GM19455 (cell line): Measurements from ENCODE around the gene ABCA3.
"Not testable (repeated sequence)": the region's sequence is repeated elsewhere in the genome, so short reads cannot be mapped to it uniquely, and the experiment has no call there.

Source experiments
- ATAC-seq: cut with Tn5 transposase; IDR thresholded peaks from one replicate; pipeline ENCODE4 v1.9.1; 2021; ENCODE audit not compliant: unreplicated experiment

The ABCA3 gene

DNA sequence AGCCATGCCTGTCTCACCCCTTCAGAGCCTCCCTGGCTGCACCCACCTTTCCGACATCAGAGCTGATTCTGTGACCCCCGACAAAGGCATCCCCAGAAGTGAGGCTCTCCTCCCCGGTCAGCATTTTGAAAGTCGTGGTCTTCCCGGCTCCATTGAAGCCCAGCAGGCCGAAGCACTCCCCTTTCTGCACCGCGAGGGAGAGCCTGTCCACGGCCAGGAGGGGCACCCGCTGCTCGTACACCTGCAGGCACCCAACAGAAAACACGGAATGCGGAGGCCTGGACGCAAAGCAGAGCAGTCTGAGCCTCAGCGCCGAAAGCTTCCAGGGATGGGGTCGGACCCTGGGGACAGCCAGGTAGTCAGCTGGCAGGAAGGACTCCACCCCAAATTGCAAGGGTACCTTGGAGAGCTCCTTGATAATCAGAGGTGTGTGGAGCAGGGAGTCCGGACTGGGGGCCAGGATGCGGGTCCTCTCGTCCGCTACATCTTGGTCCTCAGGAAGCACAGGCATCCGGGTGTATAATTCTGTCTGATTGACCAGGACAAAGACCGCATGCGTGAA, 59.5 kb downstream of the ABCA3 start:
- ATAC-seq: no peak

DNA sequence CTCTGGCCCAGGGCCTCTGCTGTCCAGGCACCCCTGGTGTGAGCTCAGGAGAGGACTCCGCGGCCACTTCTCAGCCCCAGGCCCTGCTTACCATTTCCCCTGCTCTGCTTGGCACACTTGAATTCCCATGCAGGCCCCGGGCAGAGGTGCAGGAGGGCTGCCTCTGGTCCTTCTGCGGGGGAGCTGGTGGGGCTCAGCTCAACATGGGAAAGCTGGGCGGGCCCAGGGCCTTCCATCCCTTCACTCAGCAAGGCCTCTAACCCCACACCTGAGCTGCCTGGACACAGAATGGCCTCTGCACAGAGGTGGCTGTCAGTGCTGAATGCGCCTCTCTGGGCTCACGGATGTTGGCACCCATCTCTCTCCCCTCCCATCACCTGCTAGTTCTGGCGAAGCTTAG, 60.1 kb downstream of the ABCA3 start:
- ATAC-seq: no peak

DNA sequence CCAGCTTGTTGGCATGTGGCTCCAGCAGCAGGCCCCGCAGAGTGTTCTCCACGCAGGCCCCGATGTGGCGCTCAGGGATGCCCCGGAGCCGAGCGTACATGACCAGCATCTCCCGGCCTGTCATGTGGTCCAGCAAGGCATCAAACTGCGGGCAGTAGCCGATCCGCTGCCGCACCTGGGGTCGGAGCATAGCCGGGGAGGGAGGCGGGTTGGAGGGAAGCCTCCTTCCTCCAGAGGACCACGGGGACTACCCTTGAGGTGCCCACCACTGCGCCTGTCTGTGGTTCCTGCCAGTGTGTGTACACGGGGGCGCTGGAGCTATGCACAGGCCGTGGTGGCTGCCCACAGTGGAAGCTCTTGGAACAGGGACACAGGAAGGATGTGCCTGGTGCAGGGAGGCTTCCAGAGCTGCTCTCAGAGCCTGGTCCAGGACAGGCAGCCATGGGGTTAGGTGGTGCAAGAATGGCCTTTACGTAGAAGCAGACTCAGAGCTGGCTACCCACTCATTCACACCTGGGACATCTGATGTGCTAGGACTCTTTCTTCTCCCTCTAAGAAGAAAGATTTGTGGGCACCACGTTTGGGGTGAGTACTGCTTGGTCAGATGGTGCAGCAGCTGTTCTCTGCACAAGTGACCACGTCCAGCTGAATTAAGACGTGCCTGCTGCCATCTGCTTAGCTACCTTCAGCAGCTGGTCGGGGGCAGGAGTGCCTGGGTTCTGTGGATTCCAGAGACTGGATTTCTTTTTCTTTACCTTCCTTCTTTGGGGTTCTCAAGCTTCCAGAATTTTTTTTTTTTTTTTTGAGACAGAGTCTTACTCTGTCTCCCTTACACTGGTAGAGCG, 61.4 kb downstream of the ABCA3 start:
- ATAC-seq: no peak

DNA sequence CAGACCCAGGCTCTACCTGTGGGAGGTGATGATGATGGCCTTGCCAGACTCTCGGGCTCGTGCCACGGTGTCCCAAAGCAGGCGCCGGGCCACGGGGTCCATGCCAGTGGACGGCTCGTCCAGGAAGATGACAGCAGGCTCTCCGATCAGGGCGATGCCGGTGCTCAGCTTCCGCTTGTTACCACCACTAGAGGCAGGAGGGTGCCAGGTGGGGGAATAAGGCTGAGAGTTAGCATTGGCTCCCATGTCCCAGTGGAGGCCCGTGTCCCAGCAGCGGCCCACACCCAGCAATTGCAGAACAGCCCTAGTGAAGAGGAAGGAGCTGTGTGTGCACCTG, 62.3 kb downstream of the ABCA3 start:
- ATAC-seq: no peak

GRCh38 chr16:2277466-2278271, 62.9 kb downstream of the ABCA3 start:
- no peak for ATAC-seq

DNA sequence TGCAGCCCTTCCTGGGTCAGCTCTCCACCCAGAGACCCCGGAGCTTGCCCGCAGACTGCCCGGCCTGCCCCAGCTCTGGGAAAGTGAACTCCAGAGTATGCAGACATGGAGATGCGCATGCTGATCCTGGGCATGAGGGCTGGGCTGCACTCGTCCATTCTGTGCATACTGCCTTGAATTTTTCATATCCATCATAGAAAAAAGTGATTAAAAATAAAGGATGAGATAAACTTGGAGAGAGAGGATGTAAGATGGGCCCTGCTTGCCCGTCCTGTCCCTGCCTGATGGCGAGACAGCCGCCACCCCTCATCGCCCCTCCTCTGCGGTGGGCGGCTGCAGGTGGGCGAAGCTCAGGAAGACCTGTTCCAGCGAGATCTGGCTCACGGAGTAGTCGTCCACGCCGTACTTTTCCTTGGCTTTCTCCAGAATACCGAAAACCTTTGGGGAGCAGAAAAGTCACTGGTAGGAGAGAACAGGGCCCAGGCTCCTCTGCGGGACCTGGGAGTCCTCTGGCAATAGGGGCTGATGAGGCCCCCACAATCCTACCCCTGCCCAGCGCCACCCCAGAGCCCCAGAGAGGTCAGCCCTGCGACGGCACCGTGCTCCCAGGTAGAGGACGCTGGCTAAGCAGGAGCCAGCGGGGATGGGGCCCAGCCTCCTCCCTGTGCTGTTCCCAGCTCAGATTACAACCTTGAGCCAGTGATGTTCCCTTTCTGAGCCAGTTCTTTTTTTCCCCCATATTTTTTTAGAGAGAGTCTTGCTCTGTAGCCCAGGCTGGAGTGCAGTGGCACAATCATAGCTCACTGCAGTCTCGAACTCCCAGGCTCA, 63.9 kb downstream of the ABCA3 start:
- no peak for ATAC-seq

GRCh38 chr16:2275476-2276367, 64.8 kb downstream of the ABCA3 start:
- no peak for ATAC-seq

GRCh38 chr16:2273931-2274330, 66.6 kb downstream of the ABCA3 start:
- no peak for ATAC-seq

DNA sequence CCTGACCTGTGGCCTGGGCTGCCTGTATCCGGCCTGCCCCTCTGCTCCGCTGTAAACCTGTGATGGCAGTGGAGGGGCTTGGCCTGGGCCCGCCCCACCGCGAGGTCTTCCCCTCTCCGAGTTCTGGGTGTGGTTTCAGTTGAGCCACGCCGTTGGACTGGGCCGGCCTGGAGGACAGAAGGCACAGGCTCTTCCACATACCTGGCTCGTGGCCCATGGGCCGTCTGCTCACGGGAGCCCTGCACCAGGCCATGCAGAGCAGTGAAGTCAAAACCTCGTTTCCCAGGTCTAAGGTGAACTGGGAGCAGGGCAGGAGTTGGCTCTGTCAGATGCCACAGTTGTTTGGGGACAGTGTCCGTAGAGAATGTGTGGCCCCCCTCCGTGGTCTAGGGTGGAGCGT, 67.0 kb downstream of the ABCA3 start:
- ATAC-seq: no peak

DNA sequence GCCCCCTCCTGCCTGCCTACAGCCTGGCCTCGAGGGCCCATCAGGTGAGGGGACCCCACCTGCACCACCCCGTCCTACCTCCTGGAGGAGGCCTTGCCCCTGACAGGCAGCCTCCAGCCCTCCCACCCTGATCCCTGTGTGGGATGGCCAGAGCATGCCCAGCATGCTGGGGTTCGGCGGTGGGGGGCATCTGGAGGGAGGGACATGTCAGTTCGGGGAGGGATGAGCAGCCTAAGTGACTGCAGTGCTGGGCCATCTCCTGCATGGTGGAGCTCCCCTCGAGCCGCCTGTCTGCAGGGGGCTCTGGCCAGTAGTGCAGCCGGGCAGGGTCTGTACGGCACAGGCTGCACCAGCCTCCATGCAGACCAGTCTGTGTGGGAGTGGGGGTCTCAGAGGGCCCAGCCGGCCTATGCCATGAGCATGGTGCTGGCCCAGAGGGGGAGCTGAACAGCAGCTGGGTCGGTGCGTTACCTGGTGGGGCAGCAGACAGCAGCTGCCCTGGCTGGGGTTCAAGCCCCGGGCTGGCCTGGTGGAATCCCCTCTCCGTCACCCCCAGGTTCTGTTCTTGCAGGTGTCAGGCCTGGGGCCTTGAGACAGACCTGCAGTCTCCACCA, 68.6 kb downstream of the ABCA3 start:
- no peak for ATAC-seq

DNA sequence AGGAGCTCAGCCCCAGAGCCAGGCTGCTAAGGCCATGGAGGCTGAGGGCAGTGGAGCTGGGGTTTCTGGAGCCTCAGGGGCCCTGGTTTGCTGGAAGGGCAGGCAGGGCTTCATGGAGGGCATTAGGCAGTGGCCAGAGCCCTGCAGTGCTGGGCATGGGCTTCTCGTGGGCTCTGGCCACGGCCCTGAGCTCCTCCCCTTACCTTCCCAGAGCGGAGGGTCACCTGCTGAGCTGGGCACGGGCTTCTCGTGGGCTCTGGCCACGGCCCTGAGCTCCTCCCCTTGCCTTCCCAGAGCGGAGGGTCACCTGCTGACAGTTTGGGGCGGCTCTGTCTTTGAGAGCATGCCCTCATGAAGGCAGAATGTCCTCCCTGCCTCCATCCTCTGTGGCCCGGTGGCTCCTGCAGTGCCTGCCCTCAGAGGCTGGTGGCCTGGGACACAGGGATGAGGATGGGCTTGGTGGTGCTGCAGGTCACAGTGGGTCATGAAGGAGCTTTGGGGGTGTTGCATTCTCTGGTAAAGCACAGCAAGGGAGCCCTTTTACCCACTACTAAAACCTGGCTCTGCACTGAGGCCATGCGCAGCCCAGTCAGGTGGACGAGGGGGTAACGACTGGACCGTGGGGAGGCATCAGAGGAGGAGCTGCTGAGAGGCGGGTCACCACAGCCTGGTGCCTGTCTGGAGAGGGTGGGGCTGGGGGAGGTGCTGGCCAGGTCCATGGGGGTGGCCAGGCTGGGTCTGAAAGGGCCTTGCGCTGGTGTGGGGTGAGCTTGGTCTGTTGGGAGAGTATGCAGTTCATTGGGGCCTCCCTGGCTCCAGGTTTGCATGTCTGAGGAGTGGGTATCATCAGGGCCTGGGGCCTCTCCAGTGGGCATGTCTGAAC, 69.7 kb downstream of the ABCA3 start:
- no peak for ATAC-seq

- no peak for ATAC-seq
Measured at GRCh38 chr16:2270070-2270462, 70.5 kb downstream of the ABCA3 start.

- peak; percentile 71 for ATAC-seq
Measured at GRCh38 chr16:2267913-2268666, 72.4 kb downstream of the ABCA3 start, which contains the start of gene RNPS1. TSS of gene RNPS1 (minus strand) at chr16:2268126. CDS start at chr16:2264643, 3,483 bp downstream.

DNA sequence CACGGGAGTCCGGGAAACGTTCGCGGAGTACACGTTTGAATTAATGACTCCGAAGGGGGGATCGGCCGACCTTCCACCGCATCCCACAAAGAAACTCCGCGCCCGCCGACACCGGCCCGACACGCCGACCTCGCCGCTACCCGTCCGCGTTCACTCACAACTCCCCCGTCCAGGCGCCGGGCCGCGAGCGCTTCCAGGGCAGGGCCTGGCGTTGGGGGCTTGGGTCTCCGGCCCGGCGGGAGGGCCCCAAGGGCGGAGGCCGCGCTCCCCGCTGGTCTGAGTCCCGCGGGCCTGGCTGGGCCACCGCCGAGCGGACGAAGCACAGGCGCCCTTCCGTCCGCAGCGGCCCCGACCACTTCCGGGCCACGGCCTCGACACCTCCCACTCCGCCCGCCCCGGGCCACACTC, 73.0 kb downstream of the ABCA3 start:
- ATAC-seq: peak; percentile 47

GRCh38 chr16:2266887-2267286, 73.6 kb downstream of the ABCA3 start:
- ATAC-seq: not testable (repeated sequence)

- not testable (repeated sequence) for ATAC-seq
Measured at GRCh38 chr16:2263026-2263425, 77.5 kb downstream of the ABCA3 start.

- no peak for ATAC-seq
Measured at GRCh38 chr16:2260250-2260649, 80.3 kb downstream of the ABCA3 start.

DNA sequence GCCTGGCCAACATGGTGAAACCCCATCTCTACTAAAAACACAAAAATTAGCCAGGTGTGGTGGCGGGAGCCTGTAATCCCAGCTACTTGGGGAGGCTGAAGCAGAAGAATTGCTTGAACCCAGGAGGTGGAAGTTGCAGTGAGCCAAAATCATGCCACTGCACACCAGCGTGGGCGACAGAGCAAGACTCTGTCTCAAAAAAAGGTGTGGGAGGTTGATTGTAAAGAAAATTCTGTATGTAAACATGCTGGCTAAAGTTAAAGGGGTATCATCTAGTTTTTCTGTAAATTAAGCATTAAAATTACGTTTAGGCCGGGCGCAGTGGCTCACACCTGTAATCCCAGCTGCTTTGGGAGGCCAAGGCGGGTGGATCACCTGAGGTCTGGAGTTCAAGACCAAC, 82.0 kb downstream of the ABCA3 start:
- not testable (repeated sequence) for ATAC-seq
